Prostate gland (tissue), 2 donors: ENCODE data around the gene DDX17. TPM values are rescaled to one million over a fixed set of nuclear protein-coding genes. Genes with fewer than 3 reads are reported as not detected.

ENCODE experiments used
- DNase-seq: peaks from one replicate; pipeline ENCODE4 v3.0.0-alpha.2; 2019; ENCODE audit warnings: low spot score
- H3K27ac ChIP-seq, 2 donors: fragments of 200-600 bp; sonication (generic); 2 replicates each; pipeline ENCODE4 v1.5.1; 2017 to 2019
- H3K27me3 ChIP-seq: fragments of 200-600 bp; sonication (generic); replicated peaks from 2 replicates; pipeline ENCODE4 v1.5.1; 2019; ENCODE audit not compliant: insufficient read depth
- H3K36me3 ChIP-seq, 2 donors: fragments of 200-600 bp; sonication (generic); 1 replicate in 1 of 2; 2 replicates in 1 of 2; pipeline versions ENCODE4 v1.5.1 to v1.8.1; 2017 to 2019
- H3K4me1 ChIP-seq: fragments of 200-600 bp; sonication (generic); replicated peaks from 2 replicates; pipeline ENCODE4 v1.5.1; 2019
- H3K4me3 ChIP-seq, 2 donors: fragments of 200-600 bp; sonication (generic); 2 replicates each; pipeline ENCODE4 v1.5.1; 2017 to 2019
- H3K9me3 ChIP-seq: fragments of 200-600 bp; sonication (generic); 2 replicates; pipeline ENCODE4 v1.5.1; 2017
- CTCF ChIP-seq, 4 experiments: fragments of 200-600 bp in 2 of 4; fragments of 450-650 bp in 2 of 4; sonication (generic) in 2 of 4; IDR thresholded peaks; 1 replicate in 3 of 4; 2 replicates in 1 of 4; pipeline ENCODE4 v1.5.1; 2016 to 2019; ENCODE audit warnings: antibody characterized with exemption in 4 of 4, mild to moderate bottlenecking in 2 of 4, moderate library complexity in 2 of 4
- POLR2A ChIP-seq: fragments of 450-650 bp; IDR thresholded peaks from one replicate; pipeline ENCODE4 v1.6.1; 2016; ENCODE audit warnings: antibody characterized with exemption, mild to moderate bottlenecking
- POLR2AphosphoS5 ChIP-seq: sonication (generic); formaldehyde crosslinking; IDR thresholded peaks from one replicate; pipeline ENCODE4 v1.6.1; 2017; ENCODE audit warnings: antibody characterized with exemption
- WGBS: methylation state at CpG from one replicate; pipeline ENCODE4 v1.1.5; 2018; 5-methylcytosine and 5-hydroxymethylcytosine counted together
- intact Hi-C: fragments of 100-400 bp; cut with DNase I; formaldehyde crosslinking; loops from one replicate; pipeline ENCODE4 v1.14.2; 2022
- total RNA-seq, 2 donors: library from RNA; depleted of rRNA; stranded (reverse); fragments of >200 nt; gene quantifications; one replicate each; pipeline ENCODE4 v1.1.0, GENCODE V29; 2016

DDX17 gene
- total RNA-seq, 2 donors from 2014 or later, result 374 to 600 TPM

- Histone ChIP-seq H3K27ac (no peak overlapping the region), H3K4me1 (no peaks in the 10 kb centered on the region), H3K4me3 (no peak overlapping the region), H3K27me3 (no peaks in the 10 kb centered on the region), H3K9me3 (no peaks in the 10 kb centered on the region), H3K36me3 (no peaks in the 10 kb centered on the region)
- WGBS, result 69% methylated on average over 26 of the region's 26 CpGs
- intact Hi-C loops, result no loop called here
- no peak for TF ChIP-seq POLR2A
- no peak for TF ChIP-seq CTCF (IDR thresholded peaks at IDR 0.05)
- no peak for TF ChIP-seq POLR2AphosphoS5
- no peak for DNase-seq
Observed at GRCh38 chr22:38465673-38466490, 40.2 kb downstream of the DDX17 start.

- Histone ChIP-seq H3K27ac (no peak overlapping the region), H3K4me1 (no peaks in the 10 kb centered on the region), H3K36me3 (no peaks in the 10 kb centered on the region), H3K27me3 (no peaks in the 10 kb centered on the region), H3K9me3 (no peaks in the 10 kb centered on the region), H3K4me3 (no peak overlapping the region)
- intact Hi-C loops, result no loop called here
- no peak for DNase-seq
- WGBS, result 76% methylated on average over 10 of the region's 10 CpGs
- TF ChIP-seq CTCF (IDR thresholded peaks at IDR 0.05) (no peak), POLR2A (no peak), POLR2AphosphoS5 (no peak)
Observed at GRCh38 chr22:38464992-38465672, 41.0 kb downstream of the DDX17 start.

GRCh38 chr22:38462960-38463784 is 42.9 kb downstream of the DDX17 start:
- WGBS, result 62% methylated on average over 28 of the region's 28 CpGs
- H3K27ac ChIP-seq, result no peak overlapping the region
- intact Hi-C loops, result no loop called here
- no peaks in the 10 kb centered on the region for H3K36me3 ChIP-seq
- H3K4me1 ChIP-seq, result no peaks in the 10 kb centered on the region
- no peak overlapping the region for H3K4me3 ChIP-seq
- DNase-seq, result no peak
- H3K9me3 ChIP-seq, result no peaks in the 10 kb centered on the region
- TF ChIP-seq POLR2A, result no peak
- no peak for TF ChIP-seq CTCF (IDR thresholded peaks at IDR 0.05)
- no peak for TF ChIP-seq POLR2AphosphoS5
- no peaks in the 10 kb centered on the region for H3K27me3 ChIP-seq

- intact Hi-C loops, result no loop called here
- 15% methylated on average over 39 of the region's 51 CpGs for WGBS
- no peaks in the 10 kb centered on the region for H3K4me1 ChIP-seq
- H3K36me3 ChIP-seq, result no peaks in the 10 kb centered on the region
- H3K9me3 ChIP-seq, result no peaks in the 10 kb centered on the region
- H3K27me3 ChIP-seq, result no peaks in the 10 kb centered on the region
- H3K27ac ChIP-seq, result no peak overlapping the region
- peak; percentile 78 for DNase-seq
- no peak overlapping the region for H3K4me3 ChIP-seq
- TF ChIP-seq POLR2A (no peak), CTCF (IDR thresholded peaks at IDR 0.05) (peak in 2 of 4 experiments; percentile 32 to 36), POLR2AphosphoS5 (peak; percentile 80)
Observed at GRCh38 chr22:38461414-38462081, 44.6 kb downstream of the DDX17 start.
